ENCODE data around the gene DLG2. TPM values are rescaled to one million over a fixed set of nuclear protein-coding genes. Genes with fewer than 3 reads are reported as not detected.

DLG2 gene
- total RNA-seq, 1 donor from 2014 or later: 7.2 TPM

DNA sequence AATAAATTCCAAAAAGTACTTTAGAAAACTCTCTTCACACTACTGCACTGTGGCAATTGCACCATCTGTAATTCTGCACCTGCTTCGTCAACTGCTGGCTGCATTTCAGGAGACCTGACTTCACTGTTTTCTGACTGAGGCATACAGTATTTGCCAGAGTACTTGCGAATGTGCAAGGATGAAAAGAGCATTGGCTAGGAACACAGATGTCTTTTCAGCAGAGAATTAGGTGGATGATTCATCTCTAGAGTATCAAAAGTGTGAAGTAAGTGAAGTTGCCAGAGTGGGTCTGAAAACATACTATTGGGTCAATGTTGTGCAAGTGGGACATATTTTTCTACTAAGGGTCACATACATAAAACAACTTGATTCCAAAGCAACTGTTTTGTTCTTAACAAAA is 1913.4 kb downstream of the DLG2 start:
- no peak overlapping the region for H3K27ac ChIP-seq
- peaks cover 3% of the 10 kb centered on the region for H3K9me3 ChIP-seq
- intact Hi-C loops (cut with DNase I): no loop called here
- no peaks in the 10 kb centered on the region for H3K4me1 ChIP-seq
- no peaks in the 10 kb centered on the region for H3K36me3 ChIP-seq
- ATAC-seq (no peak), DNase-seq (no peak)
- H3K27me3 ChIP-seq (ENCODE audit: low read depth): no peaks in the 10 kb centered on the region
- TF ChIP-seq, protein P1, sequence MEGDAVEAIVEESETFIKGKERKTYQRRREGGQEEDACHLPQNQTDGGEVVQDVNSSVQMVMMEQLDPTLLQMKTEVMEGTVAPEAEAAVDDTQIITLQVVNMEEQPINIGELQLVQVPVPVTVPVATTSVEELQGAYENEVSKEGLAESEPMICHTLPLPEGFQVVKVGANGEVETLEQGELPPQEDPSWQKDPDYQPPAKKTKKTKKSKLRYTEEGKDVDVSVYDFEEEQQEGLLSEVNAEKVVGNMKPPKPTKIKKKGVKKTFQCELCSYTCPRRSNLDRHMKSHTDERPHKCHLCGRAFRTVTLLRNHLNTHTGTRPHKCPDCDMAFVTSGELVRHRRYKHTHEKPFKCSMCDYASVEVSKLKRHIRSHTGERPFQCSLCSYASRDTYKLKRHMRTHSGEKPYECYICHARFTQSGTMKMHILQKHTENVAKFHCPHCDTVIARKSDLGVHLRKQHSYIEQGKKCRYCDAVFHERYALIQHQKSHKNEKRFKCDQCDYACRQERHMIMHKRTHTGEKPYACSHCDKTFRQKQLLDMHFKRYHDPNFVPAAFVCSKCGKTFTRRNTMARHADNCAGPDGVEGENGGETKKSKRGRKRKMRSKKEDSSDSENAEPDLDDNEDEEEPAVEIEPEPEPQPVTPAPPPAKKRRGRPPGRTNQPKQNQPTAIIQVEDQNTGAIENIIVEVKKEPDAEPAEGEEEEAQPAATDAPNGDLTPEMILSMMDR (IDR thresholded peaks at IDR 0.05): no peak
- H3K4me3 ChIP-seq: no peak overlapping the region

DNA sequence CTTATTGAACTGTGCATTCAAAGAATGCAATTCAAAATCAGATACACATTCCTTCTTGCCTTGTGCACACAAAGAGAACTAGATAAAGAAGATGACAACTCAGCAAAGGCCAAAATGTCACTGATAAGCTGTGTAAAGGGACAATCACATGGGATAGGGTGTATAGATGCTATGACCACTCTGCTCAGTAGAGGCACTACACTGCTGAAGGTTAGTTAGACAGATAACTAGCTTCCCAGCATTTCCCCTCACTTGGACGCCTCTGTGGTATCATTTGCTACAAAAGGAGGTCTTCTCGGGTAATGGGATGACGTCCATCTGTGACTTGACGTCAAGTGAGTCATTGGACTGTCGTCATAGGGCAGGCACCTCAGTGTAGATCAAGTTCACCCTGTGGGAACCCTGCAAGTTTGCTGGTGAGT is 1916.0 kb downstream of the DLG2 start:
- no peaks in the 10 kb centered on the region for H3K36me3 ChIP-seq
- no peaks in the 10 kb centered on the region for H3K27me3 ChIP-seq (ENCODE audit: low read depth)
- H3K9me3 ChIP-seq: no peaks in the 10 kb centered on the region
- DNase-seq: no peak
- H3K4me1 ChIP-seq: no peaks in the 10 kb centered on the region
- ATAC-seq: no peak
- intact Hi-C loops (cut with DNase I): no loop called here
- TF ChIP-seq, protein P1 (IDR thresholded peaks at IDR 0.05): no peak
- no peak overlapping the region for H3K27ac ChIP-seq
- H3K4me3 ChIP-seq: no peak overlapping the region

DNA sequence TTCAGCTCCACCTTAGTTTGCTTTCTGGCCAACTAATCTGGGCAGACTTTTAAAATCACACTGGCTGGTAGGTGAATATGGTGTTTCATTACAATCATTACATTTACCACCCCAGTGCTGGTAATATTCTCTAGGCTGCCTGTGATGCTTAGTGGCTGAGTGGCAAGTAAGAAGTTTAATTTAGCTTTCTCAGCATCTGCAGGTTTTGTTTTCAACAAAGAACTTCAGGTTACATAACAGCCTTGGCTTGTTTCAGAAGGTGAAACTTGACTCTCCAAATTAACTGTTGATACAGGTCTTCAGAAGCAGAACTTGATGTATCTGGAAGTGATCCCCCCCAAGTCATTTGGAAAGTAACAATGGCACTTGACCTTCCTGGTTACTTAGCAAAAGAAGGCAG is 1917.7 kb downstream of the DLG2 start:
- ATAC-seq: no peak
- no peak overlapping the region for H3K27ac ChIP-seq
- no peaks in the 10 kb centered on the region for H3K27me3 ChIP-seq (ENCODE audit: low read depth)
- TF ChIP-seq, protein P1 (IDR thresholded peaks at IDR 0.05): no peak
- intact Hi-C loops (cut with DNase I): no loop called here
- H3K36me3 ChIP-seq: no peaks in the 10 kb centered on the region
- no peak overlapping the region for H3K4me3 ChIP-seq
- no peak for DNase-seq
- no peaks in the 10 kb centered on the region for H3K9me3 ChIP-seq
- H3K4me1 ChIP-seq: no peaks in the 10 kb centered on the region

DNA sequence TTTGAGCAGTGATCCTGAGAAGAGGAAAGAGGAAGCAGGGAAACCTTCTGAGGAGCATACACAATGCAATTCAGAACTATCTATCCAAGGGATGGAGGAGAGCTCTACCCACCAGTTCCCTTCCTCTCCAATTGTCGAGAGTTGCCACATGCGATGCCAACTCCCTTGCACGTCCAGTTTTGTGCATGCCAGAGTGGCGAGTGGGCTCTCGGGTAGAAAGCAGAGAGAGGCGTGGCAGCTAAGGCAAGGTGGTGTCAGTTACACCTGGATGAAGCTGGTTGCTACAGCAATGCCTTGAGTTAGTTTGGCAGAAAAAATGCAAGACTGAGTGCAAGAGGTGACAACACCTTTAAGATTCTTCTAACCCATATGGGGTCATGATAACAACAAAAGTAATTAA is 1920.6 kb downstream of the DLG2 start:
- no peak overlapping the region for H3K27ac ChIP-seq
- no peak for ATAC-seq
- no peaks in the 10 kb centered on the region for H3K27me3 ChIP-seq (ENCODE audit: low read depth)
- DNase-seq: no peak
- no peaks in the 10 kb centered on the region for H3K4me1 ChIP-seq
- intact Hi-C loops (cut with DNase I): no loop called here
- no peaks in the 10 kb centered on the region for H3K36me3 ChIP-seq
- no peak overlapping the region for H3K4me3 ChIP-seq
- TF ChIP-seq, protein P1 (IDR thresholded peaks at IDR 0.05): no peak
- H3K9me3 ChIP-seq: no peaks in the 10 kb centered on the region

DNA sequence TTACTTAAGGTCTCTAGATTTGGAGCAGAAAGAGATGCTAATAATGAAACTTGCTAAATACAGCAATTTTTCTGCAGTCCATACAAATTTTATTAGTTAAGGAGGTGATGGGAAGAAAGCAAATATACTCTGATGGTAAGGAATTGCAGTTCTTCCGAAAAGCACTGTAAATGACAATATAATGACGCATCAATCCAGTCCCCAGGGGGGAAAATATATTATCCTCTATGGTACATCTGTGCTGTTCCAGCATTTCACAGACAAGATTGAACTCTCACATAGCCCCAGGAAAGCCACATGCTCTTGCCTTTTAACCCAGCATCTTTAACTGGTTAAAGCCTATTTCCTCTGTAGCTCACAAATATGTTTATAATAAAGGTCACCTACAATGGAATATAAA is 1924.3 kb downstream of the DLG2 start:
- Histone ChIP-seq H3K9me3 (no peaks in the 10 kb centered on the region), H3K36me3 (no peaks in the 10 kb centered on the region), H3K4me1 (no peaks in the 10 kb centered on the region), H3K27ac (no peak overlapping the region), H3K4me3 (no peak overlapping the region), H3K27me3 (ENCODE audit: low read depth) (no peaks in the 10 kb centered on the region)
- intact Hi-C loops (cut with DNase I): no loop called here
- ATAC-seq (no peak), DNase-seq (no peak)
- TF ChIP-seq, protein P1 (IDR thresholded peaks at IDR 0.05): no peak

DNA sequence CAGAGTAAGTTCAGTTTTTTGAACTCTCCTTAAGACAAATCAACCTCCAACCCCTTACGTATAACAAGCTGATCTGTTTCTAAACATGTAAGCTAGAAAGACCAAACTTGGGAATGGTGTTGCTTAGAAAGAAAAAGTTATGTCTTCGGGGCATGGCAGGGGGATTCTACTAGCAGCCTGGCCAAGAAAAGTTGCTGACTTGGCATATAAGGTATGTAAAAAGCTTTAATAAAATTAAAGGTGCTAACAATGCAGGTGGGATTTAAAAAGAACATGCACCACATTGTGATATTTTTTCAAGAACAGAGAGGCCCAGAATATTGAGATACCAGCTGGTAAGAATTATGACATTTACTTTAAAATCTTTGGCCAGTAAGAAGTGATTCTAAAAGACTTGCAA is 1929.6 kb downstream of the DLG2 start:
- no peaks in the 10 kb centered on the region for H3K36me3 ChIP-seq
- no peak overlapping the region for H3K4me3 ChIP-seq
- DNase-seq: no peak
- intact Hi-C loops (cut with DNase I): no loop called here
- no peaks in the 10 kb centered on the region for H3K9me3 ChIP-seq
- no peak for ATAC-seq
- H3K27me3 ChIP-seq (ENCODE audit: low read depth): no peaks in the 10 kb centered on the region
- H3K4me1 ChIP-seq: no peaks in the 10 kb centered on the region
- no peak overlapping the region for H3K27ac ChIP-seq
- TF ChIP-seq, protein P1 (IDR thresholded peaks at IDR 0.05): no peak
